CD8-positive, alpha-beta memory T cell (primary cell): ENCODE measurements around the gene YBX1. TPM values are rescaled to one million over a fixed set of nuclear protein-coding genes. Genes with fewer than 3 reads are reported as not detected.

ENCODE experiments used
- CTCF ChIA-PET: fragments of 350-600 bp; sonication (Branson Sonifier 250); formaldehyde crosslinking; loops from one replicate; lab custom pipeline; 2021; ENCODE audit warnings: antibody characterized with exemption; lab: Charles Lee
- POLR2A ChIA-PET: fragments of 350-600 bp; sonication (Branson Sonifier 250); formaldehyde crosslinking; loops from one replicate; lab custom pipeline; 2021; ENCODE audit warnings: antibody characterized with exemption; lab: Charles Lee
- DNase-seq, 5 donors: peaks; one replicate each; pipeline versions ENCODE4 v3.0.0 to v3.0.0-alpha.2; 2020 to 2022; ENCODE audit warnings: mixed read lengths in 1 of 5
- H3K27ac ChIP-seq: one replicate; pipeline ENCODE4 v1.7.0; 2013; ENCODE audit warnings: low read depth, mild to moderate bottlenecking, low read length, moderate library complexity
- H3K27me3 ChIP-seq: 2 replicates; pipeline ENCODE4 v1.7.0; 2013; ENCODE audit warnings: low read length, mild to moderate bottlenecking; ENCODE audit not compliant: insufficient read depth, poor library complexity, severe bottlenecking
- H3K36me3 ChIP-seq: 2 replicates; pipeline ENCODE4 v1.7.0; 2013; ENCODE audit warnings: mild to moderate bottlenecking, low read length, moderate library complexity; ENCODE audit not compliant: insufficient read depth
- H3K4me1 ChIP-seq: 2 replicates; pipeline ENCODE4 v1.7.0; 2013; ENCODE audit warnings: mild to moderate bottlenecking, low read length, moderate library complexity; ENCODE audit not compliant: insufficient read depth
- H3K4me3 ChIP-seq: 2 replicates; pipeline ENCODE4 v1.7.0; 2013; ENCODE audit warnings: mild to moderate bottlenecking, low read length
- H3K9me3 ChIP-seq: 2 replicates; pipeline ENCODE4 v1.7.0; 2013; ENCODE audit warnings: mild to moderate bottlenecking, low read length
- H3K27ac Mint-ChIP-seq, 8 donors: one replicate each; pipeline ENCODE4 v1.8.0; 2020 to 2021; ENCODE audit warnings: mixed read lengths in 8 of 8, mild to moderate bottlenecking in 6 of 8, inconsistent platforms in 3 of 8, moderate library complexity in 3 of 8
- H3K27me3 Mint-ChIP-seq, 2 donors: one replicate each; pipeline ENCODE4 v1.8.0; 2020 to 2021; ENCODE audit warnings: mixed read lengths in 2 of 2, mild to moderate bottlenecking in 1 of 2, moderate library complexity in 1 of 2
- H3K36me3 Mint-ChIP-seq, 3 donors: one replicate each; pipeline ENCODE4 v1.8.0; 2020 to 2021; ENCODE audit warnings: mixed read lengths in 3 of 3, inconsistent platforms in 1 of 3, mild to moderate bottlenecking in 1 of 3
- H3K4me1 Mint-ChIP-seq, 3 donors: one replicate each; pipeline ENCODE4 v1.8.0; 2020 to 2021; ENCODE audit warnings: mixed read lengths in 3 of 3, inconsistent platforms in 1 of 3, mild to moderate bottlenecking in 1 of 3
- H3K4me3 Mint-ChIP-seq, 7 donors: one replicate each; pipeline ENCODE4 v1.8.0; 2020 to 2021; ENCODE audit warnings: mixed read lengths in 7 of 7, mild to moderate bottlenecking in 6 of 7, moderate library complexity in 4 of 7, inconsistent platforms in 2 of 7
- H3K9me3 Mint-ChIP-seq, 5 donors: one replicate each; pipeline ENCODE4 v1.8.0; 2020 to 2022; ENCODE audit warnings: mixed read lengths in 5 of 5, mild to moderate bottlenecking in 3 of 5, moderate library complexity in 2 of 5, inconsistent platforms in 1 of 5
- polyA plus RNA-seq: library from polyadenylated mRNA; unstranded; fragments of 300-500 nt; fragmentation: Illumina TruSeq; gene quantifications from one replicate; pipeline ENCODE4 v1.2.3, GENCODE V29; 2021
- total RNA-seq, 2 experiments: library from RNA; stranded (reverse); gene quantifications; one replicate each; pipeline ENCODE4 v1.2.3, GENCODE V29; 2021

Gene YBX1
- total and polyA plus RNA-seq, 3 experiments from 2014 or later, result 99.0 to 1,379 (median 1,366) TPM

DNA sequence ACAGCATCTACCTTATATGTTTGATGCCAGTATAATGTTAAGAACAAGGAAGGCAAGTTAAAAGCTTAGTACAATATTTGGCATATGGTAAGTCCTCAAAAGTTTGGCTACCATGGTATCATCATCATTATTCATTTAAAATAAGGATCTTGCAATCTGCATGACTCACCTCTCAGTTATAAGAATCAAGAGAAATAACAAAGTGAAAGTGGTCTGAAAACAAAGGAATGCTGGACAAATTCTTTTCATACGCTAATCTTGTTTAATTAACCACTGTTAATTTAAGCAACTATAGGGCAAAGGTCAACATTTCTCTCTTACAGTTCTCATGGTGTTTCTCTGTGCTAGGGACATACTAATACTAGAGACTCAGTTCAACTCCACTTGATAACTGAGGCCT lies 70.9 kb downstream of the YBX1 start:
- POLR2A ChIA-PET, result interaction anchor here (0.7 kb wide), 1 partner anchor 37 kb away, joined by 3 read pairs; no protein-coding TSS in a partner anchor

More for the DNA sequence above, 70.9 kb downstream of the YBX1 start:
- Mint-ChIP-seq H3K4me1 (peaks cover 0 to 4% (median 3%) of the 10 kb centered on the region in 3 donors), H3K27me3 (no peaks in the 10 kb centered on the region), H3K9me3 (peaks cover 0 to 2% (median 0%) of the 10 kb centered on the region in 5 donors), H3K4me3 (no peak overlapping the region), H3K27ac (peak overlapping the region in 1 of 8 donors; percentile 14), H3K36me3 (peaks cover 27 to 87% (median 47%) of the 10 kb centered on the region in 3 donors)
- Histone ChIP-seq H3K4me1 (no peaks in the 10 kb centered on the region), H3K36me3 (peaks cover 55% of the 10 kb centered on the region), H3K27ac (no peak overlapping the region), H3K27me3 (no peaks in the 10 kb centered on the region), H3K4me3 (no peak overlapping the region), H3K9me3 (no peaks in the 10 kb centered on the region)
- DNase-seq, result no peak
- CTCF ChIA-PET, result interaction anchor here (0.8 kb wide), 1 partner anchor 14 kb away, joined by 3 read pairs; the partner anchor contains the start of genes C1orf50 and P3H1

Other genes starting within 250 kb of the YBX1 start
- under 1 TPM; 0.69 to 0.85 TPM for gene ZMYND12, start 226.4 kb upstream of the YBX1 start, total RNA-seq
- not detected for gene ZMYND12, start 226.4 kb upstream of the YBX1 start, polyA plus RNA-seq
- 10 to 100 TPM; 45.3 to 45.7 TPM for gene PPCS, start 225.9 kb upstream of the YBX1 start, total RNA-seq
- gene PPCS, start 225.9 kb upstream of the YBX1 start, polyA plus RNA-seq, result 113 TPM
- gene CCDC30, start 219.1 kb upstream of the YBX1 start, total RNA-seq, result 1 to 10 TPM; 1.5 to 1.9 TPM
- 0.58 TPM for gene CCDC30, start 219.1 kb upstream of the YBX1 start, polyA plus RNA-seq
- 100 to 1,000 TPM in 1 of 2 experiments, 10 to 100 TPM in 1; 95.9 to 117 TPM for gene PPIH, start 24.0 kb upstream of the YBX1 start, total RNA-seq
- 82.0 TPM for gene PPIH, start 24.0 kb upstream of the YBX1 start, polyA plus RNA-seq
- not detected for gene CLDN19, start 57.8 kb downstream of the YBX1 start, total RNA-seq
- not detected for gene CLDN19, start 57.8 kb downstream of the YBX1 start, polyA plus RNA-seq
- 10 to 100 TPM; 35.6 to 38.5 TPM for gene P3H1, start 84.6 kb downstream of the YBX1 start, total RNA-seq
- 11.1 TPM for gene P3H1, start 84.6 kb downstream of the YBX1 start, polyA plus RNA-seq
- 1 to 10 TPM; 5.4 to 8.7 TPM for gene C1orf50, start 84.8 kb downstream of the YBX1 start, total RNA-seq
- gene C1orf50, start 84.8 kb downstream of the YBX1 start, polyA plus RNA-seq, result 3.5 TPM
- gene TMEM269, start 102.6 kb downstream of the YBX1 start, total RNA-seq, result under 1 TPM; 0.16 to 0.20 TPM
- not detected for gene TMEM269, start 102.6 kb downstream of the YBX1 start, polyA plus RNA-seq
- 1 to 10 TPM; 3.5 to 3.6 TPM for gene ERMAP, start 134.7 kb downstream of the YBX1 start, total RNA-seq
- 3.1 TPM for gene ERMAP, start 134.7 kb downstream of the YBX1 start, polyA plus RNA-seq
- gene SVBP, start 135.0 kb downstream of the YBX1 start, total RNA-seq, result 10 to 100 TPM; 12.6 to 16.4 TPM
- 38.4 TPM for gene SVBP, start 135.0 kb downstream of the YBX1 start, polyA plus RNA-seq
- gene ZNF691, start 164.2 kb downstream of the YBX1 start, total RNA-seq, result 10 to 100 TPM; 10.8 TPM
- gene ZNF691, start 164.2 kb downstream of the YBX1 start, polyA plus RNA-seq, result 9.5 TPM